ENCODE results near the gene WDR43. TPM values are rescaled to one million over a fixed set of nuclear protein-coding genes. Genes with fewer than 3 reads are reported as not detected.

Gene WDR43
- total RNA-seq, 2 experiments from 2014 or later = 62.4 to 73.2 TPM

DNA sequence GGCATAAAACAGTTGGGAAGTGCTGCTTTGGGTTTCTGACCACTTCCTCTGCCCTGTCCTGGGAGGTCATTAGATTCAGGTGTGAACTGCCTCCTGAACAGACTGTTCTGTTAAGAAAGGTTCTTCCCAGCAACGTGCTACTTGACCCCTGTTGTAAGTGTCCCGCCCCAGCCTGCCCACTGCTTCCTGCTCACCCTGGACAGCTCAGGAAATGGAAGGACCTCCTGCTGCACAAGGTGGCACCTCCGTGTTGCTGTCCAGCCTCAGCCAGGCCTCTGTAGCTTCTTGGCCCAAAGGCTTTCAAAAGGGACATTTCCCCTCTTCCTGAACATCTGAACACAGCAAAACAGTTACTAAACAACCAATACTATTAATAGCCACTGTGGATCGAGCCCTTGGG lies 92.0 kb downstream of the WDR43 start:
- no peak for DNase-seq
- Histone ChIP-seq H3K36me3 (ENCODE audit: insufficient read depth, low read length) (no peaks in the 10 kb centered on the region), H3K27me3 (ENCODE audit: control insufficient read depth in 1 of 2, insufficient read depth in 2 of 2, low read length in 2 of 2) (no peaks in the 10 kb centered on the region), H3K4me1 (ENCODE audit: insufficient read depth, low read length) (no peaks in the 10 kb centered on the region), H3K4me3 (ENCODE audit: low read length) (no peak overlapping the region), H3K9me3 (ENCODE audit: control insufficient read depth in 1 of 2, insufficient read depth in 1 of 2, low read length in 2 of 2) (no peaks in the 10 kb centered on the region), H3K27ac (ENCODE audit: low read depth in 1 of 2, low read length in 2 of 2) (no peak overlapping the region)
- Mint-ChIP-seq H3K4me3 (no peak overlapping the region), H3K36me3 (ENCODE audit: low read depth) (no peaks in the 10 kb centered on the region), H3K9me3 (no peaks in the 10 kb centered on the region), H3K27ac (no peak overlapping the region), H3K27me3 (no peaks in the 10 kb centered on the region), H3K4me1 (ENCODE audit: low read depth) (no peaks in the 10 kb centered on the region)
- TF ChIP-seq, protein P1, sequence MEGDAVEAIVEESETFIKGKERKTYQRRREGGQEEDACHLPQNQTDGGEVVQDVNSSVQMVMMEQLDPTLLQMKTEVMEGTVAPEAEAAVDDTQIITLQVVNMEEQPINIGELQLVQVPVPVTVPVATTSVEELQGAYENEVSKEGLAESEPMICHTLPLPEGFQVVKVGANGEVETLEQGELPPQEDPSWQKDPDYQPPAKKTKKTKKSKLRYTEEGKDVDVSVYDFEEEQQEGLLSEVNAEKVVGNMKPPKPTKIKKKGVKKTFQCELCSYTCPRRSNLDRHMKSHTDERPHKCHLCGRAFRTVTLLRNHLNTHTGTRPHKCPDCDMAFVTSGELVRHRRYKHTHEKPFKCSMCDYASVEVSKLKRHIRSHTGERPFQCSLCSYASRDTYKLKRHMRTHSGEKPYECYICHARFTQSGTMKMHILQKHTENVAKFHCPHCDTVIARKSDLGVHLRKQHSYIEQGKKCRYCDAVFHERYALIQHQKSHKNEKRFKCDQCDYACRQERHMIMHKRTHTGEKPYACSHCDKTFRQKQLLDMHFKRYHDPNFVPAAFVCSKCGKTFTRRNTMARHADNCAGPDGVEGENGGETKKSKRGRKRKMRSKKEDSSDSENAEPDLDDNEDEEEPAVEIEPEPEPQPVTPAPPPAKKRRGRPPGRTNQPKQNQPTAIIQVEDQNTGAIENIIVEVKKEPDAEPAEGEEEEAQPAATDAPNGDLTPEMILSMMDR (IDR thresholded peaks at IDR 0.05) = no peak
- intact Hi-C loops (cut with DNase I, micrococcal nuclease) = no loop called here
- ATAC-seq (ENCODE audit: poor library complexity) = no peak
- POLR2A ChIA-PET = no interaction called here
- CTCF ChIA-PET = no interaction called here

DNA sequence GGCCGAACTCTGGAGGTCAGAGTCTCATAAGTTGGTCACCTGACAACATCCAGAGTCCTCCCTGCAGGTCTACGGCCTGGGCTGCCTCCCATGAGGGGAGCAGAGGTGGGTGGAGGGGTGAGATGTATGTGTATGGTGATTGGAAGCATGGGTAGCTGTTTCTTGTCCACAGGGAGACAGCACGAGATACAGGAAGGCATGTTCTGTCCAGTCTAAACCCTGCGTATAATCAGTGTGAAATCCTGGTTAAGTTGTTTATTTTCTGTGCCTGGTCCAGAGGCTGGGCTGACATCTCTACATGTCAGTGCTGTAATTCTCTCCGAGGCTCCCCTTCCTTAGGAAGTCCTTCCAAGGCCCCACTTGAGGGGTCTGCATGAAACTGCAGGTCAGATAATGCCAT lies 95.5 kb downstream of the WDR43 start:
- Histone ChIP-seq H3K36me3 (ENCODE audit: insufficient read depth, low read length) (no peaks in the 10 kb centered on the region), H3K9me3 (ENCODE audit: control insufficient read depth in 1 of 2, insufficient read depth in 1 of 2, low read length in 2 of 2) (no peaks in the 10 kb centered on the region), H3K27me3 (ENCODE audit: control insufficient read depth in 1 of 2, insufficient read depth in 2 of 2, low read length in 2 of 2) (no peaks in the 10 kb centered on the region), H3K4me1 (ENCODE audit: insufficient read depth, low read length) (no peaks in the 10 kb centered on the region), H3K4me3 (ENCODE audit: low read length) (no peak overlapping the region), H3K27ac (ENCODE audit: low read depth in 1 of 2, low read length in 2 of 2) (no peak overlapping the region)
- H3K4me3 Mint-ChIP-seq = no peak overlapping the region
- ATAC-seq (ENCODE audit: poor library complexity) = no peak
- intact Hi-C loops (cut with DNase I, micrococcal nuclease) = no loop called here
- no peaks in the 10 kb centered on the region for H3K4me1 Mint-ChIP-seq (ENCODE audit: low read depth)
- TF ChIP-seq, protein P1 (IDR thresholded peaks at IDR 0.05) = no peak
- ChIA-PET POLR2A (no interaction called here), CTCF (no interaction called here)
- no peaks in the 10 kb centered on the region for H3K36me3 Mint-ChIP-seq (ENCODE audit: low read depth)
- no peaks in the 10 kb centered on the region for H3K9me3 Mint-ChIP-seq
- no peak overlapping the region for H3K27ac Mint-ChIP-seq
- DNase-seq = no peak
- no peaks in the 10 kb centered on the region for H3K27me3 Mint-ChIP-seq

DNA sequence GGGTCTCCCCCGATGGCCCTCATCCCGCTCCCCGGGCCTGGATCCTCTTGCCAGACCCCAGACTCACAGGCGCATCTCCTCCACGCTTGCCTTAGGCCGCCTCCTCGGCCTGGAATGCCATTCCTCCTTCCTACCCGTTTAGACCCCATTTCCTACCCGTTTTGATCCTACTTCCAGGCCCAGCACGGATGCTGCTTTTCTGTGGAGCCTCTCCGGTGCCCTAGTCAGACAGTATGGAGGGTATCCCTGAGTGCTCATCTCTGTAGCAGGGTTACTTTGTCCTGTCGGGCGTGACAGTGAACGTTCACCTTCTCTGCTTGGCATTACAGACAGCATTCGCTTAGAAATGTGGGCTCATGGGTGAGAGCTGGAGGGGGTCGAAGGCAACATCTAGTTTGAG lies 96.0 kb downstream of the WDR43 start:
- H3K9me3 ChIP-seq (ENCODE audit: control insufficient read depth in 1 of 2, insufficient read depth in 1 of 2, low read length in 2 of 2) = no peaks in the 10 kb centered on the region
- no peaks in the 10 kb centered on the region for H3K27me3 Mint-ChIP-seq
- DNase-seq (no peak), ATAC-seq (ENCODE audit: poor library complexity) (no peak)
- no peak overlapping the region for H3K27ac ChIP-seq (ENCODE audit: low read depth in 1 of 2, low read length in 2 of 2)
- TF ChIP-seq, protein P1 (IDR thresholded peaks at IDR 0.05) = no peak
- H3K4me3 ChIP-seq (ENCODE audit: low read length) = no peak overlapping the region
- no peaks in the 10 kb centered on the region for H3K4me1 Mint-ChIP-seq (ENCODE audit: low read depth)
- intact Hi-C loops (cut with DNase I, micrococcal nuclease) = no loop called here
- H3K4me1 ChIP-seq (ENCODE audit: insufficient read depth, low read length) = no peaks in the 10 kb centered on the region
- H3K36me3 ChIP-seq (ENCODE audit: insufficient read depth, low read length) = no peaks in the 10 kb centered on the region
- no peaks in the 10 kb centered on the region for H3K9me3 Mint-ChIP-seq
- ChIA-PET CTCF (no interaction called here), POLR2A (no interaction called here)
- no peaks in the 10 kb centered on the region for H3K36me3 Mint-ChIP-seq (ENCODE audit: low read depth)
- H3K4me3 Mint-ChIP-seq = no peak overlapping the region
- H3K27me3 ChIP-seq (ENCODE audit: control insufficient read depth in 1 of 2, insufficient read depth in 2 of 2, low read length in 2 of 2) = no peaks in the 10 kb centered on the region
- H3K27ac Mint-ChIP-seq = no peak overlapping the region
